ENCODE data around the gene NLGN2.

Gene NLGN2

GRCh38 chr17:7425316-7425715, 17.7 kb downstream of the NLGN2 start, which contains the start of gene SPEM2:
SPEM2 (plus strand) TSS chr17:7425616; CDS start chr17:7425689, 73 bp downstream.
- no peak within 1 kb of the TSS for H3K4ac ChIP-seq (ENCODE audit: low read depth in 1 of 2, low read length in 2 of 2)
- no peak within 1 kb of the TSS for H3K18ac ChIP-seq (ENCODE audit: low read depth in 1 of 2, low read length in 2 of 2)
- H2BK12ac ChIP-seq (ENCODE audit: low read length in 2 of 2): no peak within 1 kb of the TSS
- no peaks in the 10 kb centered on the region for H3K4me1 ChIP-seq (ENCODE audit: control insufficient read depth, insufficient read depth, low read depth, low read length)
- peak within 1 kb of the TSS in 1 of 2 experiments; percentile 26 for H3K23ac ChIP-seq (ENCODE audit: low read length in 2 of 2)
- no peak within 1 kb of the TSS for H2BK5ac ChIP-seq (ENCODE audit: low read depth, low read length, poor library complexity, severe bottlenecking)
- peaks cover 0 to 8% of the 10 kb centered on the region in 2 experiments for H3K27me3 ChIP-seq (ENCODE audit: control insufficient read depth in 1 of 2, insufficient read depth in 1 of 2, low read length in 2 of 2)
- H4K91ac ChIP-seq (ENCODE audit: low read length): no peak within 1 kb of the TSS
- no peak within 1 kb of the TSS for H3K4me3 ChIP-seq (ENCODE audit: insufficient read depth in 1 of 2, low read depth in 1 of 2, low read length in 2 of 2)
- H2BK15ac ChIP-seq (ENCODE audit: low read depth, poor library complexity, severe bottlenecking): no peak within 1 kb of the TSS
- H3K9ac ChIP-seq (ENCODE audit: low read length): no peak within 1 kb of the TSS
- H3K36me3 ChIP-seq (ENCODE audit: control insufficient read depth in 1 of 2, insufficient read depth in 2 of 2, low read depth in 1 of 2, low read length in 2 of 2): no peaks in the 10 kb centered on the region
- DNase-seq: no peak
- no peak within 1 kb of the TSS for H4K8ac ChIP-seq (ENCODE audit: low read length)
- no peaks in the 10 kb centered on the region for H3K79me1 ChIP-seq (replicated peaks; ENCODE audit: low read length, poor library complexity, severe bottlenecking)
- H3K9me3 ChIP-seq (ENCODE audit: control insufficient read depth, low read length): no peaks in the 10 kb centered on the region
- H3K14ac ChIP-seq (ENCODE audit: low read length in 2 of 2): peak within 1 kb of the TSS in 1 of 2 experiments; percentile 37
- H3K27ac ChIP-seq (ENCODE audit: low read length, poor library complexity, severe bottlenecking): no peak within 1 kb of the TSS
- no peak within 1 kb of the TSS for H3K4me2 ChIP-seq (ENCODE audit: low read length, poor library complexity, severe bottlenecking)
- no peak within 1 kb of the TSS for H2AK5ac ChIP-seq (ENCODE audit: low read length, severe bottlenecking)
- no peak within 1 kb of the TSS for H2AFZ ChIP-seq (ENCODE audit: low read depth, low read length)
- H2BK120ac ChIP-seq (ENCODE audit: low read depth, low read length): no peak within 1 kb of the TSS
- WGBS: 87% methylated on average over 6 of the region's 7 CpGs

DNA sequence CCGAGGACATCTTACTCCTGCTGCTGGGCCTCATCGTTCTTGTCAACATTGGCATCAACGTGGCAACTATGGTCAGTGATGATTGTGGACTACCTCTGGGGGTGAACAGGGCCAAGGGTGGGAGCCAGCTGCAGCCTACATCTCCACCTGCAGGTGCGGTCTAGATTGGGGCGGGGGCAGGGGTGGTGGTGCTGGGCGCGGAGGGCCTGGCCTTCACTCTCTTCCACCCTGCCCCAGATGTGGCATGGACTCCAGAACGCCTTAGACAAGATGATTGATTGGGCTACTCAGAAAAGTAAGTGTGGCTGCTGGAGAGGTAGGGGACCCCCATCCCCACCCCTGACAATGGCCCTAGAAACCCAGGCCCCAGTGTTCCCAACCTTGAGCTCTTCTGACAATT, 18.1 kb downstream of the NLGN2 start:
- no peak overlapping the region for H3K4me2 ChIP-seq (ENCODE audit: low read length, poor library complexity, severe bottlenecking)
- H3K4me3 ChIP-seq (ENCODE audit: insufficient read depth in 1 of 2, low read depth in 1 of 2, low read length in 2 of 2): no peak overlapping the region
- H3K27ac ChIP-seq (ENCODE audit: low read length, poor library complexity, severe bottlenecking): no peak overlapping the region
- H3K79me1 ChIP-seq (replicated peaks; ENCODE audit: low read length, poor library complexity, severe bottlenecking): no peaks in the 10 kb centered on the region
- no peaks in the 10 kb centered on the region for H3K9me3 ChIP-seq (ENCODE audit: control insufficient read depth, low read length)
- H2BK5ac ChIP-seq (ENCODE audit: low read depth, low read length, poor library complexity, severe bottlenecking): no peak overlapping the region
- H3K4me1 ChIP-seq (ENCODE audit: control insufficient read depth, insufficient read depth, low read depth, low read length): no peaks in the 10 kb centered on the region
- H2BK12ac ChIP-seq (ENCODE audit: low read length in 2 of 2): no peak overlapping the region
- no peak overlapping the region for H4K8ac ChIP-seq (ENCODE audit: low read length)
- 86% methylated on average over 5 of the region's 8 CpGs for WGBS
- no peak overlapping the region for H2BK15ac ChIP-seq (ENCODE audit: low read depth, poor library complexity, severe bottlenecking)
- H3K4ac ChIP-seq (ENCODE audit: low read depth in 1 of 2, low read length in 2 of 2): no peak overlapping the region
- no peak overlapping the region for H4K91ac ChIP-seq (ENCODE audit: low read length)
- no peak overlapping the region for H2AFZ ChIP-seq (ENCODE audit: low read depth, low read length)
- H3K36me3 ChIP-seq (ENCODE audit: control insufficient read depth in 1 of 2, insufficient read depth in 2 of 2, low read depth in 1 of 2, low read length in 2 of 2): no peaks in the 10 kb centered on the region
- H3K9ac ChIP-seq (ENCODE audit: low read length): no peak overlapping the region
- H3K23ac ChIP-seq (ENCODE audit: low read length in 2 of 2): peak overlapping the region in 1 of 2 experiments; percentile 26
- no peak overlapping the region for H2BK120ac ChIP-seq (ENCODE audit: low read depth, low read length)
- no peak for DNase-seq
- peak overlapping the region in 1 of 2 experiments; percentile 37 for H3K14ac ChIP-seq (ENCODE audit: low read length in 2 of 2)
- no peak overlapping the region for H2AK5ac ChIP-seq (ENCODE audit: low read length, severe bottlenecking)
- H3K18ac ChIP-seq (ENCODE audit: low read depth in 1 of 2, low read length in 2 of 2): no peak overlapping the region
- H3K27me3 ChIP-seq (ENCODE audit: control insufficient read depth in 1 of 2, insufficient read depth in 1 of 2, low read length in 2 of 2): peaks cover 0 to 8% of the 10 kb centered on the region in 2 experiments

DNA sequence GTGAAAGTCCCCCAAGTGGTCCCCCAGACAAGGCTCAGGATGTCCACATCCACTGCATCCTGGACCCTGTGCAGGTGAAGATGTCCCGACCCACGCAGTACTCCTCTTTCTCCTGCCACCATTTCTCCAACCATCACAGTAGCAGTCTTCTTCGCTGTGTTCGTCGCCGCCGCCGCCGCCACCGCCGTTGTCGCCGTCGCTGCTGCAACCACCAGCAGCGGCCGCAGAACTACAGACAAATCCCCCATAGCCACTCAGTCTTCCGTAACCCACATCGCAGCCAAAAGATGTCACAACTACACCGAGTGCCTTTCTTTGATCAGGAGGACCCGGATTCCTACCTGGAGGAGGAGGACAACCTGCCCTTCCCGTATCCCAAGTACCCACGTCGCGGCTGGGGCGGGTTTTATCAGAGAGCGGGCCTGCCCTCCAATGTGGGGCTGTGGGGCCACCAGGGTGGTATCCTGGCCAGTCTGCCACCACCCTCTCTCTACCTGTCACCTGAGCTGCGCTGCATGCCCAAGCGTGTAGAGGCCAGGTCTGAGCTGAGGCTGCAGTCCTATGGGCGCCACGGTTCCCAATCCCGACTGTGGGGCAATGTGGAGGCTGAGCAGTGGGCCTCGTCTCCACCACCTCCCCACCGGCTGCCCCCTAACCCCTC, 18.7 kb downstream of the NLGN2 start:
- Histone ChIP-seq H4K91ac (ENCODE audit: low read length) (no peak overlapping the region), H3K18ac (ENCODE audit: low read depth in 1 of 2, low read length in 2 of 2) (no peak overlapping the region), H3K9ac (ENCODE audit: low read length) (no peak overlapping the region), H2BK12ac (ENCODE audit: low read length in 2 of 2) (no peak overlapping the region), H3K4ac (ENCODE audit: low read depth in 1 of 2, low read length in 2 of 2) (no peak overlapping the region), H3K27me3 (ENCODE audit: control insufficient read depth in 1 of 2, insufficient read depth in 1 of 2, low read length in 2 of 2) (peaks cover 0 to 8% of the 10 kb centered on the region in 2 experiments), H2BK120ac (ENCODE audit: low read depth, low read length) (no peak overlapping the region), H4K8ac (ENCODE audit: low read length) (no peak overlapping the region), H3K4me2 (ENCODE audit: low read length, poor library complexity, severe bottlenecking) (no peak overlapping the region), H3K36me3 (ENCODE audit: control insufficient read depth in 1 of 2, insufficient read depth in 2 of 2, low read depth in 1 of 2, low read length in 2 of 2) (no peaks in the 10 kb centered on the region), H2AFZ (ENCODE audit: low read depth, low read length) (no peak overlapping the region), H2BK5ac (ENCODE audit: low read depth, low read length, poor library complexity, severe bottlenecking) (no peak overlapping the region), H2AK5ac (ENCODE audit: low read length, severe bottlenecking) (no peak overlapping the region), H3K23ac (ENCODE audit: low read length in 2 of 2) (no peak overlapping the region), H3K27ac (ENCODE audit: low read length, poor library complexity, severe bottlenecking) (no peak overlapping the region), H3K79me1 (replicated peaks; ENCODE audit: low read length, poor library complexity, severe bottlenecking) (no peaks in the 10 kb centered on the region), H3K14ac (ENCODE audit: low read length in 2 of 2) (no peak overlapping the region), H3K4me1 (ENCODE audit: control insufficient read depth, insufficient read depth, low read depth, low read length) (no peaks in the 10 kb centered on the region), H3K4me3 (ENCODE audit: insufficient read depth in 1 of 2, low read depth in 1 of 2, low read length in 2 of 2) (no peak overlapping the region), H3K9me3 (ENCODE audit: control insufficient read depth, low read length) (no peaks in the 10 kb centered on the region), H2BK15ac (ENCODE audit: low read depth, poor library complexity, severe bottlenecking) (no peak overlapping the region)
- 95% methylated on average over 33 of the region's 33 CpGs for WGBS
- DNase-seq: no peak

GRCh38 chr17:7426896-7427489, 19.3 kb downstream of the NLGN2 start:
- Histone ChIP-seq H2BK15ac (ENCODE audit: low read depth, poor library complexity, severe bottlenecking) (no peak overlapping the region), H4K8ac (ENCODE audit: low read length) (no peak overlapping the region), H3K4ac (ENCODE audit: low read depth in 1 of 2, low read length in 2 of 2) (no peak overlapping the region), H3K4me1 (ENCODE audit: control insufficient read depth, insufficient read depth, low read depth, low read length) (no peaks in the 10 kb centered on the region), H3K27me3 (ENCODE audit: control insufficient read depth in 1 of 2, insufficient read depth in 1 of 2, low read length in 2 of 2) (peaks cover 0 to 8% of the 10 kb centered on the region in 2 experiments), H3K4me2 (ENCODE audit: low read length, poor library complexity, severe bottlenecking) (no peak overlapping the region), H3K9me3 (ENCODE audit: control insufficient read depth, low read length) (no peaks in the 10 kb centered on the region), H3K4me3 (ENCODE audit: insufficient read depth in 1 of 2, low read depth in 1 of 2, low read length in 2 of 2) (no peak overlapping the region), H3K36me3 (ENCODE audit: control insufficient read depth in 1 of 2, insufficient read depth in 2 of 2, low read depth in 1 of 2, low read length in 2 of 2) (no peaks in the 10 kb centered on the region), H2AFZ (ENCODE audit: low read depth, low read length) (no peak overlapping the region), H4K91ac (ENCODE audit: low read length) (no peak overlapping the region), H3K79me1 (replicated peaks; ENCODE audit: low read length, poor library complexity, severe bottlenecking) (no peaks in the 10 kb centered on the region), H3K27ac (ENCODE audit: low read length, poor library complexity, severe bottlenecking) (no peak overlapping the region), H2BK12ac (ENCODE audit: low read length in 2 of 2) (no peak overlapping the region), H2BK5ac (ENCODE audit: low read depth, low read length, poor library complexity, severe bottlenecking) (no peak overlapping the region), H3K18ac (ENCODE audit: low read depth in 1 of 2, low read length in 2 of 2) (no peak overlapping the region), H3K9ac (ENCODE audit: low read length) (no peak overlapping the region), H2AK5ac (ENCODE audit: low read length, severe bottlenecking) (no peak overlapping the region), H3K14ac (ENCODE audit: low read length in 2 of 2) (no peak overlapping the region), H3K23ac (ENCODE audit: low read length in 2 of 2) (no peak overlapping the region), H2BK120ac (ENCODE audit: low read depth, low read length) (no peak overlapping the region)
- WGBS: 93% methylated on average over 29 of the region's 29 CpGs
- DNase-seq: no peak
